Measurements from ENCODE around the gene SMARCE1.
"Not testable (repeated sequence)": the region's sequence is repeated elsewhere in the genome, so short reads cannot be mapped to it uniquely, and the experiment has no call there.

Gene SMARCE1

GRCh38 chr17:40608061-40608581 is 39.5 kb downstream of the SMARCE1 start:
- DNase-seq = no peak

- DNase-seq = peak; percentile 76
Measured at GRCh38 chr17:40607641-40608040, 40.0 kb downstream of the SMARCE1 start.

DNA sequence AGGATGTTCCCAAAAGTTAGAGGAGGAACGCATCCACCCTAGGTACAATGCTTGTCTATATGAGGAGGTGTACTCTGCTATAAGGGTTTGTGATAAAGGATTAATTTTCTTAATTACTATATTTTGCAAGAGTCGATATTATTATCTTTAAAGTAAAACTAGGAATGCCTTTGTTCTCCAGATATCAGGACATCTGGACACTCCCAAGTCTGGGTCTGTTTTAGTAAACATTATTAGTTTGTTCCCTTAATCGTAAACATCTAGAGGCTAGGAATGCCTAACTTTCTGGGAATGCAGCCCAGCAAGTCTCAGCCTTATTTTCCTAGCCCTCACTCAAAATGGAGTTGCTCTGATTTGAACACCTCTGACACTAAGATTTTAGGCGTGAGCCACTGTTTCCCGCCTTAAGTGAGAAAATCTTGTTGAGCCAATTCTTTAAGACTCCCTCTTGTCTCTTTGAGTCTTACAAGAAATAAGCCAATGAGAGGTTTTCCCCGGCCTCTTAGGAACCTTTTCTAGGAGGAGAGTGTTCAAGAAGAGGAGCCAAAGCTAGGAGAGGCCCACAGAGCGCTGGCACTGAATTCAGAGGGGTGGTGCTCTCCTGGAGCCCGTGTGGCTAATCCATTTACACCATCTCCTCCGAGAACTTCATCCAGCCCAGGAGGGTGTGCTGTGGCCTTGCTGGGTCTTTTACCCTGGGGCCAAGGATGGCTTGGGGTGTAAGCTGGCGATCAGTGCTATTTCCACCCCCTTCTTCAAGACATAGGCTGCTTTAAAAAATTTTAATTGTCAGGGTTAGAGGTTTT is 40.9 kb downstream of the SMARCE1 start:
- no peak for DNase-seq

- DNase-seq = peak; percentile 88
Measured at GRCh38 chr17:40605306-40605705, 42.3 kb downstream of the SMARCE1 start.

DNA sequence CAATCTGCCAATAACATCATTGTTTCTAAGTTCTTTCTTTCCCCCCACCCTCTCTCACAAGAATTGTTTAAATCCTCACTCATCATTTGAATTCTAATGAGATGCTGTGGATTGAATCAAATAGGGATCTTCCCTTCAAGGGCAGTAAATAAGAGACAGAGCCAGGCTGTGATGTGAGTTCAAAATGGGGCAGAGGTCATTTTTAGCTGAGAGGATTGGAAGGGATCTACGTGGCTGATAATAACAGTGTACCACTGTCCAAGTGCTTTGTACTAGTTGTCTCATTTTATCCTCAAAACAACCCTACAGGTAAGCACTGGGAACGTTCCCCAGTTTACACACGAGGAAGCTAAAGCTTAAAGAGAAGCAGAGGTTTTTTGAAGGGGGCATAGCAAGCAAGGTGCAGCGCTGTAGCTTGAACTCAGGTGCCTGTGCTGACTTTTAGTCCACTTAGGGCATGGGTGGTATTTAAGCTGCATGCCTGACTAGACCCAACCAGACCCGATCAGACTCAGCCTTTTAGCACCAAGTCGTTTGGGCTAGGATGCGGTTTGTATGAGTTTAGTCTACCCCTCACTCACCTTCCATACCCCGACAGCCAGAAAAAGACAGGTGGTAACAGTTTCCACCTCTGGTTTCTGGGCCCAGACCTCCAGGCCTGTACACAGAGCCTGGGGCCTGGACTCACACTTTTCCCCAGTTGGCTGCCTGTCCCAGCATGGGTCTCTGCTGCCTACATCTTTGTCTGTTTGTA is 43.1 kb downstream of the SMARCE1 start:
- no peak for DNase-seq

DNA sequence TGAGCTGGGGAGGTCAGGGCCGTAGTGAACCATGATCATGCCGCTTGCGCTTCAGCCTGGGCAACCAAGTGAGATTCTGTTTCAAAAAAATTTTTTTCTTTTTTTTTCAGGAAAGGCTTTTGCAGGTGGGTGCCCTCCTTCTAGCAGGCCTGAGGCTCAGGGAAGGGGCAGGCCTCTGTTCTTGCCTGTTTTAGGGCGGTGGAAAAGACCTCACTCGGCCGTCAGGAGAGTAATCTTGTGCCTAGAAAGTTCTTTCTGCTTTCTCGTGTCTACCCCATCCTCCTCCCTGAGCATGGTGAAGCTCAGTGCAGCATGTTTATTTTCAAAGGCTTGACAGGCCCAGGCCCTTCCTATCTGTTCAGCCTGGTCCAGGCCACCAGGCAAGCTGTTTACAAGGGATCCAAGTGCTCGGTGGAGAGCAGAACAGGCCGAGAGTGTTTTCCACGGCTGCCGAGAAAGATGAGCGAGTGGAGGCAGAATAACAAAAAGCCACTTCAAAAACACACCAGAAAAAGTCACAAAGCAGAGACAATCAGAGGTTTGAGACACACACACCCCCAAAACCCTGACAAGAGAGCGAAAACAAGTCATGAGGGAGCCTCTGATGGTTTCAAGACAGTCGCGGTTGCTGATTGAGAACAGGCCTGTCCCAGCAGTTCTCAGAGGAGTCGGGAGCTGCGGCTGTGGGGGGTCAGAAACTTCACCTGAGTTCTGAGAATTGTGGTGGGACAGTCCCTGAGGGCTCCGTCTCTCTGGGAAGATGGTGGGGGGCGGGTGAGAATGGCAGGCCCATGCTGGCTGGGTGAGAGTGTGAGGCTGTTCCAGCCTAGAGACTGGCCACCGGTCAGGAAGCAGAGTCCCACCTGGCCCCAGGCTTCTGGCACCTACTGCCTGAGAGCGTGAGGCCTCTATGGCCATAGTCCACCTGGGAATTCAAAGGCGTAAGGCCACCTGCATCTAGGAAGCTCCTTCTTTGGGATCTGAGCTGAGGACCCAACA is 44.9 kb downstream of the SMARCE1 start:
- DNase-seq = peak; percentile 88

GRCh38 chr17:40600486-40601046 is 47.1 kb downstream of the SMARCE1 start:
- DNase-seq = no peak

- DNase-seq = no peak
Measured at GRCh38 chr17:40599468-40599763, 48.2 kb downstream of the SMARCE1 start.

- DNase-seq = peak; percentile 93
Measured at GRCh38 chr17:40598619-40599467, 48.8 kb downstream of the SMARCE1 start.

GRCh38 chr17:40598301-40598618 is 49.4 kb downstream of the SMARCE1 start:
- no peak for DNase-seq

- DNase-seq = no peak
Measured at GRCh38 chr17:40597556-40598300, 49.9 kb downstream of the SMARCE1 start.

DNA sequence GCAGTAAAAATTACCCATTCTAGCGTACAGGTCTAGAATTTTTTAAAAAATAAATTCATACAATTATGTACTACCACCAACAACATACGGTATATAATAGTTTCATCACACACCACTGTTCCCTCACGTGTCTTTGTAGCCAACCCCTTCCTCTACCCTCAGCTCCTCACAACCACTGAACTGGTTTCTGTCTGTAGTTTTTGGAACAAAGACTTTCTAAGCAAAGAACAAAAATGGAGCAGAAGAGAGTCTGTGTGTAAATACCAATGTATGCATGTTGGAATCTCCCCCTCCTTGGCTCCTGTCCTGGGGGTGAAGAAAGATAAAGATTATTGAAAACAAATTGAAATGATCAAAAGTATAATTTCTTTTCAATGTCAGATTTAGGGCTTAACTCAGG is 50.5 kb downstream of the SMARCE1 start:
- DNase-seq = no peak

GRCh38 chr17:40596261-40596919 is 51.2 kb downstream of the SMARCE1 start:
- no peak for DNase-seq

- no peak for DNase-seq
Measured at GRCh38 chr17:40590742-40591141, 56.9 kb downstream of the SMARCE1 start.

DNA sequence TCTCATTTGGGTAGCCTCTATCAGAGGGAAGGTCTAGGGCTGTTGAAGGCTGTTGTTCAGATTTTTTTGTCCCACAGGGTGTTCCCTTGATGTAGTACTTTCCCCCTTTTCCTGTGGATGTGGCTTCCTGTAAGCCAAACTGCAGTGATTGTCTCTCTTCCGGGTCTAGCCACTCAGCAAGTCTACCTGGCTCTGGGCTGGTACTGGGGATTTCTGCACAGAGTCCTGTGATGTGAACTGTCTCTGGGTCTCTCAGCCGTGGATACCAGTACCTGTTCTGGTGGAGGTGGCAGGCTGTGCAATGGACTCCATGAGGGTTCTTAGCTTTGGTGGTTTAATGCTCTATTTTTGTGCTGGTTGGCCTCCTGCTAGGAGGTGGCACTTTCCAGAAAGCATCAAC is 59.1 kb downstream of the SMARCE1 start:
- DNase-seq = no peak

DNA sequence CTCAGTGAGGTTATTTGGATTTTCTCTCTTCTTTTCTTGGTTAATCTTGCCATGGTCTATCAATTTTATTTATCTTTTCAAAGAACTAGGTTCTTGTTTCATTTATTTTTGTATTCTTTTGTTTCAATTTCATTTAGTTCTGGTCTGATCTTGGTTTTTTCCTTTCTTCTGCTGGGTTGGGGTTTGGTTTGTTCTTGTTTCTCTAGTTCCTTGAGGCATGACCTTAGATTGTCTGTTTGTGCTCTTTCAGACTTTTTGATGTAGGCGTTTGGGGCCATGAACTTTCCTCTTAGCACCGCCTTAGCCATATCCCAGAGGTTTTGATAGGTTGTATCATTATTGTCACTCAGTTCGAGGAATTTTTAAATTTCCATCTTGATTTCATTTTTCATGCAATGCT is 61.4 kb downstream of the SMARCE1 start:
- DNase-seq = not testable (repeated sequence)

DNA sequence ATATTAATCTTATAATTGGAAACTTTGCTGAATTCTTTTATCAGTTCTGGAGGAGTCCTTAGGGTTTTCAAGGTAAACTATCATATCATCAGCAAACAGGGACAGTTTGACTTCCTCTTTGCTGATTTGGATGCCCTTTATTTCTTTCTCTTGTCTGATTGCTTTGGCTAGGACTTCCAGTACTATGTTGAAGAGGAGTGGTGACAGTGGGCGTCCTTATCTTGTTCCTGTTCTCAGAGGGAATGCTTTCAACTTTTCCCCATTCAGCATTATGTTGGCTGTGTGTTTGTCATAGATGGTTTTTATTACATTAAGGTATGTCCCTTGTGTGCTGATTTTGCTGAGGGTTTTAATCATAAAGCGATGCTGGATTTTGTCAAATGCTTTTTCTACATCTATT is 62.7 kb downstream of the SMARCE1 start:
- not testable (repeated sequence) for DNase-seq

- DNase-seq = peak; percentile 80
Measured at GRCh38 chr17:40582328-40582901, 65.2 kb downstream of the SMARCE1 start.

DNA sequence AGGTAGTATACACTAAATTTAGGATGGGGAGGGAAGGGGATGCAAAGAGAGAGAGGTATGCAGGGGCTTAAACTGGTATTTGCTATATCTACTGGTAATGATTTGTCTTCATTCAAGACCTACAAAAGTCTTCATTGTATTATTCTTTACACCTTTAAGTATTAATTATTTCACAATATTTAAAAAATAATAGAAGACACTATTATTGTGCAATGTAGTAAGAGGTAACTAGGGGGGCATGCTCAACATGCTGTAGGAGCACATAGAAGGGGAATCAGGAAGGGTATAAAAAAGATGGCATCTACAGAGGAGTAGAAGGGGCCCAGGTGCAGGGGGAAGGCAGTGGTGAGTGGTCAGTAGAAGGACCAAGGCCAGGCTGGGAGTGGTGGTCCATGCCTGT is 67.5 kb downstream of the SMARCE1 start:
- DNase-seq = no peak

DNA sequence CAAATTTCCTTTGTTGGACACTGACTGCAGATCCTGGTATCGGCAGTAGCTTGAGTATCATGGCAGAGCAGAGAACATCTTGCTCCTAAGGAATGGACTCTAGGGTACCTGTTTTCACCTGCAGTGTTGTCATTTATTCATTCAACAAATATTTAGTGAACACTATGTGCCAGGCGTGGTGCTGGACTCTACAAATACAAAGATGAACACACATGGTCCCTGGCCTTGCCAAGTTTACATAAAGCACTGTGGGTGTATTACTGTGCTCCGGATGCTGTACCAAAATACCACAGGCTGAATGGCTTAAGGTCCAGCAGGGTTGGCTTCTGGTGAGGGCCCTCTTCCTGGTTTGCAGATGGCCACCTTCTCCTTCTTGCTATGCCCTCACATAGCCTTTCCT is 68.1 kb downstream of the SMARCE1 start:
- no peak for DNase-seq

Data from activated effector memory CD4-positive, alpha-beta T cell treated with anti-CD3 and anti-CD28 coated beads, Interleukin-2, amount 50 U/mL, for 16 hours (primary cell).